ENCODE results near the gene CHFR.
"Not testable (repeated sequence)": the region's sequence is repeated elsewhere in the genome, so short reads cannot be mapped to it uniquely, and the experiment has no call there.

Gene CHFR

GRCh38 chr12:132856581-132856980 lies 30.8 kb downstream of the CHFR start:
- DNase-seq (ENCODE audit: low read depth), result no peak
- H3K4me3 ChIP-seq (ENCODE audit: low read length), result no peak overlapping the region
- TF ChIP-seq CTCF (conservative IDR thresholded peaks at IDR 0.05; ENCODE audit: low read length), result no peak

GRCh38 chr12:132855211-132855610 lies 32.2 kb downstream of the CHFR start:
- not testable (repeated sequence) for DNase-seq (ENCODE audit: low read depth); H3K4me3 ChIP-seq (ENCODE audit: low read length)

GRCh38 chr12:132853285-132854092 lies 33.9 kb downstream of the CHFR start:
- no peak for DNase-seq (ENCODE audit: low read depth)
- TF ChIP-seq CTCF (conservative IDR thresholded peaks at IDR 0.05; ENCODE audit: low read length), result no peak
- no peak overlapping the region for H3K4me3 ChIP-seq (ENCODE audit: low read length)

- H3K4me3 ChIP-seq (ENCODE audit: low read length), result no peak overlapping the region
- no peak for TF ChIP-seq CTCF (conservative IDR thresholded peaks at IDR 0.05; ENCODE audit: low read length)
- no peak for DNase-seq (ENCODE audit: low read depth)
Observed at GRCh38 chr12:132852496-132852895, 34.9 kb downstream of the CHFR start.

- no peak for DNase-seq (ENCODE audit: low read depth)
- no peak overlapping the region for H3K4me3 ChIP-seq (ENCODE audit: low read length)
- TF ChIP-seq CTCF (conservative IDR thresholded peaks at IDR 0.05; ENCODE audit: low read length), result no peak
Observed at GRCh38 chr12:132851465-132851864, 35.9 kb downstream of the CHFR start.

- DNase-seq (ENCODE audit: low read depth), result no peak
- no peak for TF ChIP-seq CTCF (conservative IDR thresholded peaks at IDR 0.05; ENCODE audit: low read length)
- no peak overlapping the region for H3K4me3 ChIP-seq (ENCODE audit: low read length)
Observed at GRCh38 chr12:132850291-132850690, 37.1 kb downstream of the CHFR start.

- no peak for TF ChIP-seq CTCF (conservative IDR thresholded peaks at IDR 0.05; ENCODE audit: low read length)
- no peak overlapping the region for H3K4me3 ChIP-seq (ENCODE audit: low read length)
- DNase-seq (ENCODE audit: low read depth), result no peak
Observed at GRCh38 chr12:132848521-132848920, 38.9 kb downstream of the CHFR start.

All from AG10803 (cell line).